ENCODE results near the gene TIMM13.

TIMM13 gene

GRCh38 chr19:2438178-2438577 is 10.8 kb upstream of the TIMM13 start:
- Histone ChIP-seq H3K27ac (no peak overlapping the region), H3K4me3 (no peak overlapping the region), H3K4me1 (no peaks in the 10 kb centered on the region), H3K9me3 (no peaks in the 10 kb centered on the region), H3K27me3 (no peaks in the 10 kb centered on the region), H3K36me3 (peaks cover 7 to 65% (median 38%) of the 10 kb centered on the region in 3 donors)
- no peak for DNase-seq
- intact Hi-C loops (cut with DNase I; ENCODE audit: low total_unique reads) = no loop called here
- TF ChIP-seq CTCF (IDR thresholded peaks at IDR 0.05) = no peak

GRCh38 chr19:2436926-2437325 is 9.5 kb upstream of the TIMM13 start:
- DNase-seq = no peak
- Histone ChIP-seq H3K9me3 (no peaks in the 10 kb centered on the region), H3K4me3 (no peak overlapping the region), H3K4me1 (no peaks in the 10 kb centered on the region), H3K27ac (no peak overlapping the region), H3K36me3 (peaks cover 7 to 57% (median 37%) of the 10 kb centered on the region in 3 donors), H3K27me3 (no peaks in the 10 kb centered on the region)
- intact Hi-C loops (cut with DNase I; ENCODE audit: low total_unique reads) = no loop called here
- TF ChIP-seq CTCF (IDR thresholded peaks at IDR 0.05) = no peak

GRCh38 chr19:2436384-2436783 is 9.0 kb upstream of the TIMM13 start:
- H3K27ac ChIP-seq = no peak overlapping the region
- H3K4me1 ChIP-seq = no peaks in the 10 kb centered on the region
- no peak for TF ChIP-seq CTCF (IDR thresholded peaks at IDR 0.05)
- peaks cover 7 to 57% (median 34%) of the 10 kb centered on the region in 3 donors for H3K36me3 ChIP-seq
- no peak for DNase-seq
- H3K4me3 ChIP-seq = no peak overlapping the region
- no peaks in the 10 kb centered on the region for H3K9me3 ChIP-seq
- no peaks in the 10 kb centered on the region for H3K27me3 ChIP-seq
- intact Hi-C loops (cut with DNase I; ENCODE audit: low total_unique reads) = no loop called here

- H3K27ac ChIP-seq = no peak overlapping the region
- DNase-seq = no peak
- peaks cover 7 to 65% (median 38%) of the 10 kb centered on the region in 3 donors for H3K36me3 ChIP-seq
Observed at GRCh38 chr19:2434721-2435265, 7.4 kb upstream of the TIMM13 start.

GRCh38 chr19:2434267-2434666 is 6.9 kb upstream of the TIMM13 start:
- H3K36me3 ChIP-seq = peaks cover 7 to 65% (median 38%) of the 10 kb centered on the region in 3 donors
- H3K4me3 ChIP-seq = no peak overlapping the region
- H3K9me3 ChIP-seq = no peaks in the 10 kb centered on the region

More at GRCh38 chr19:2434721-2435265, 7.4 kb upstream of the TIMM13 start:
- Histone ChIP-seq H3K4me1 (no peaks in the 10 kb centered on the region), H3K4me3 (no peak overlapping the region), H3K9me3 (no peaks in the 10 kb centered on the region), H3K27me3 (no peaks in the 10 kb centered on the region)
- intact Hi-C loops (cut with DNase I; ENCODE audit: low total_unique reads) = no loop called here
- no peak for TF ChIP-seq CTCF (IDR thresholded peaks at IDR 0.05)

More at GRCh38 chr19:2434267-2434666, 6.9 kb upstream of the TIMM13 start:
- DNase-seq = no peak
- no peak overlapping the region for H3K27ac ChIP-seq
- H3K27me3 ChIP-seq = no peaks in the 10 kb centered on the region
- no peak for TF ChIP-seq CTCF (IDR thresholded peaks at IDR 0.05)
- intact Hi-C loops (cut with DNase I; ENCODE audit: low total_unique reads) = no loop called here
- peaks cover 0 to 1% (median 0%) of the 10 kb centered on the region in 4 donors for H3K4me1 ChIP-seq

Measured in tibial artery (tissue), 4 donors.